GM12872 (cell line): Measurements from ENCODE around the gene CCDC97.
A peak's percentile ranks its signal among the peaks of the same experiment; 100 is the strongest.

Source experiments
- CTCF ChIP-seq: IDR thresholded peaks from 3 replicates; pipeline ENCODE4 v1.5.1; 2011; ENCODE audit warnings: low read depth, mild to moderate bottlenecking, low read length, moderate library complexity; ENCODE audit not compliant: insufficient read depth

CCDC97 gene

GRCh38 chr19:41310033-41310831, at the start of gene CCDC97:
TSS of gene CCDC97 (plus strand) at chr19:41310172. CDS start at chr19:41310311, 139 bp downstream.
- TF ChIP-seq CTCF, result no peak

- no peak for TF ChIP-seq CTCF
These were observed 48.3 kb upstream of the CCDC97 start for GRCh38 chr19:41261474-41262190.

- no peak for TF ChIP-seq CTCF
These were observed 46.7 kb upstream of the CCDC97 start for GRCh38 chr19:41263042-41263849.

- TF ChIP-seq CTCF, result peak; percentile 32; the same call in 1 of the 3 replicates
These were observed 46.0 kb upstream of the CCDC97 start, which contains the start of gene HNRNPUL1 for GRCh38 chr19:41263850-41264580. TSS of gene HNRNPUL1 (plus strand) at chr19:41264372. CDS start at chr19:41264504, 132 bp downstream.

GRCh38 chr19:41264581-41265394, 45.2 kb upstream of the CCDC97 start:
- no peak for TF ChIP-seq CTCF

- TF ChIP-seq CTCF, result no peak
These were observed 44.4 kb upstream of the CCDC97 start for GRCh38 chr19:41265395-41266153.
